Stomach (tissue), 4 donors: ENCODE measurements around the gene C2CD4C.

Experiments
- CTCF ChIP-seq, 7 experiments: fragments of 450-650 bp in 4 of 7; fragments of 200-600 bp in 3 of 7; sonication (generic) in 3 of 7; IDR thresholded peaks; one replicate each; pipeline ENCODE4 v1.5.1; 2016 to 2019; ENCODE audit warnings: antibody characterized with exemption in 7 of 7, control low read depth in 2 of 7, mild to moderate bottlenecking in 1 of 7
- POLR2A ChIP-seq, 4 donors: fragments of 450-650 bp; IDR thresholded peaks; one replicate each; pipeline ENCODE4 v1.6.1; 2016; ENCODE audit warnings: antibody characterized with exemption in 4 of 4, control low read depth in 2 of 4, mild to moderate bottlenecking in 1 of 4, moderate library complexity in 1 of 4

- no peak for TF ChIP-seq POLR2A (IDR thresholded peaks at IDR 0.05)
- TF ChIP-seq CTCF (IDR thresholded peaks at IDR 0.05): no peak
Observed at GRCh38 chr19:388691-389090, 20.3 kb downstream of the C2CD4C start.
